SK-N-SH (cell line): ENCODE results near the gene NOX5.

ENCODE experiments used
- EP300 ChIP-seq, 2 experiments: IDR thresholded peaks; 2 replicates each; pipeline versions ENCODE4 v1.4.0 to v1.6.1; 2012; ENCODE audit warnings: borderline replicate concordance in 1 of 2, low read depth in 1 of 2, low read length in 1 of 2
- EZH2phosphoT487 ChIP-seq: fragments of 200-600 bp; sonication (generic); IDR thresholded peaks from 2 replicates; pipeline ENCODE4 v1.6.1; 2017; ENCODE audit warnings: low read depth, mixed run types, mild to moderate bottlenecking, antibody characterized with exemption, moderate library complexity, borderline replicate concordance
- FOSL2 ChIP-seq: IDR thresholded peaks from 2 replicates; pipeline ENCODE4 v1.4.0; 2012; ENCODE audit warnings: low read depth, mild to moderate bottlenecking, moderate library complexity, borderline replicate concordance
- FOXM1 ChIP-seq: IDR thresholded peaks from 2 replicates; pipeline ENCODE4 v1.4.0; 2012; ENCODE audit warnings: low read depth, mild to moderate bottlenecking
- GABPA ChIP-seq: IDR thresholded peaks from 2 replicates; pipeline ENCODE4 v1.4.0; 2012; ENCODE audit warnings: low read depth, mild to moderate bottlenecking
- POLR2AphosphoS5 ChIP-seq: IDR thresholded peaks from 2 replicates; pipeline ENCODE4 v1.6.1; 2012; ENCODE audit warnings: low read depth, low read length
- YY1 ChIP-seq: IDR thresholded peaks from 2 replicates; pipeline ENCODE4 v1.4.0; 2012; ENCODE audit warnings: low read depth, mild to moderate bottlenecking
- TF ChIP-seq, protein P1 (sequence below): fragments of 200-600 bp; sonication (generic); IDR thresholded peaks from 2 replicates; pipeline ENCODE4 v1.6.1; 2017; ENCODE audit warnings: antibody characterized with exemption, mild to moderate bottlenecking, moderate library complexity
- TF ChIP-seq, protein P2 (sequence below): fragments of 150-350 bp; IDR thresholded peaks from 2 replicates; pipeline ENCODE4 v1.6.1; 2016; ENCODE audit warnings: mild to moderate bottlenecking, low read depth, low read length
- TF ChIP-seq, protein P3 (sequence below): IDR thresholded peaks from 2 replicates; pipeline ENCODE4; 2012
- TF ChIP-seq, protein P4 (sequence below): IDR thresholded peaks from 2 replicates; pipeline ENCODE4 v1.6.1; 2012; ENCODE audit warnings: mild to moderate bottlenecking, low read depth, low read length, moderate library complexity
- TF ChIP-seq, protein P5 (sequence below): IDR thresholded peaks from 2 replicates; pipeline ENCODE4 v1.4.0; 2012; ENCODE audit warnings: low read depth
- TF ChIP-seq, protein P6 (sequence below): IDR thresholded peaks from 2 replicates; pipeline ENCODE4 v1.4.0; 2012; ENCODE audit warnings: low read depth, borderline replicate concordance

DNA sequence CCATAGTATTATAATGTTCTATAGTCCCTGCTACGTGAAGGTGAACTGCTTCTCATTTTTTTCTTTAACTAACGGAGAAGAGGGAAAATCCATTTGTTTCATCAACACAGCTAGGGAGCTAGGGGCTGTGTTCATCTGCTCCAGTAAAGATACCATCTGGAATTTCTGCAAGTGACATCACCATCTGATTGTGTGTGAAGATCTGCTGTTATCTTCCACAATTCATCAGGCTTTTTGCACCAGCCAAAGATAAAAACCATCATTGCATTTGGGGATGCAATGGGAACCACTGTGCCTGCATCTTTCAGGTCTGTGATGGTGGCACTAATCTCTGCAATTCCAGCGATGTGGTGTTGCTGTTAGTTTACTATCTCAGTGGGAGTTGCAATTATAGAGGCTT, 35.5 kb upstream of the NOX5 start:
- TF ChIP-seq, protein P1, sequence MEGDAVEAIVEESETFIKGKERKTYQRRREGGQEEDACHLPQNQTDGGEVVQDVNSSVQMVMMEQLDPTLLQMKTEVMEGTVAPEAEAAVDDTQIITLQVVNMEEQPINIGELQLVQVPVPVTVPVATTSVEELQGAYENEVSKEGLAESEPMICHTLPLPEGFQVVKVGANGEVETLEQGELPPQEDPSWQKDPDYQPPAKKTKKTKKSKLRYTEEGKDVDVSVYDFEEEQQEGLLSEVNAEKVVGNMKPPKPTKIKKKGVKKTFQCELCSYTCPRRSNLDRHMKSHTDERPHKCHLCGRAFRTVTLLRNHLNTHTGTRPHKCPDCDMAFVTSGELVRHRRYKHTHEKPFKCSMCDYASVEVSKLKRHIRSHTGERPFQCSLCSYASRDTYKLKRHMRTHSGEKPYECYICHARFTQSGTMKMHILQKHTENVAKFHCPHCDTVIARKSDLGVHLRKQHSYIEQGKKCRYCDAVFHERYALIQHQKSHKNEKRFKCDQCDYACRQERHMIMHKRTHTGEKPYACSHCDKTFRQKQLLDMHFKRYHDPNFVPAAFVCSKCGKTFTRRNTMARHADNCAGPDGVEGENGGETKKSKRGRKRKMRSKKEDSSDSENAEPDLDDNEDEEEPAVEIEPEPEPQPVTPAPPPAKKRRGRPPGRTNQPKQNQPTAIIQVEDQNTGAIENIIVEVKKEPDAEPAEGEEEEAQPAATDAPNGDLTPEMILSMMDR: no peak
- TF ChIP-seq YY1 (no peak), EZH2phosphoT487 (no peak), POLR2AphosphoS5 (no peak), FOSL2 (no peak), EP300 (IDR thresholded peaks at IDR 0.05; ENCODE audit: borderline replicate concordance in 1 of 2, low read depth in 1 of 2, low read length in 1 of 2) (no peak), FOXM1 (no peak), GABPA (no peak)
- TF ChIP-seq, protein P2, sequence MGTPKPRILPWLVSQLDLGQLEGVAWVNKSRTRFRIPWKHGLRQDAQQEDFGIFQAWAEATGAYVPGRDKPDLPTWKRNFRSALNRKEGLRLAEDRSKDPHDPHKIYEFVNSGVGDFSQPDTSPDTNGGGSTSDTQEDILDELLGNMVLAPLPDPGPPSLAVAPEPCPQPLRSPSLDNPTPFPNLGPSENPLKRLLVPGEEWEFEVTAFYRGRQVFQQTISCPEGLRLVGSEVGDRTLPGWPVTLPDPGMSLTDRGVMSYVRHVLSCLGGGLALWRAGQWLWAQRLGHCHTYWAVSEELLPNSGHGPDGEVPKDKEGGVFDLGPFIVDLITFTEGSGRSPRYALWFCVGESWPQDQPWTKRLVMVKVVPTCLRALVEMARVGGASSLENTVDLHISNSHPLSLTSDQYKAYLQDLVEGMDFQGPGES: no peak
- TF ChIP-seq, protein P3, sequence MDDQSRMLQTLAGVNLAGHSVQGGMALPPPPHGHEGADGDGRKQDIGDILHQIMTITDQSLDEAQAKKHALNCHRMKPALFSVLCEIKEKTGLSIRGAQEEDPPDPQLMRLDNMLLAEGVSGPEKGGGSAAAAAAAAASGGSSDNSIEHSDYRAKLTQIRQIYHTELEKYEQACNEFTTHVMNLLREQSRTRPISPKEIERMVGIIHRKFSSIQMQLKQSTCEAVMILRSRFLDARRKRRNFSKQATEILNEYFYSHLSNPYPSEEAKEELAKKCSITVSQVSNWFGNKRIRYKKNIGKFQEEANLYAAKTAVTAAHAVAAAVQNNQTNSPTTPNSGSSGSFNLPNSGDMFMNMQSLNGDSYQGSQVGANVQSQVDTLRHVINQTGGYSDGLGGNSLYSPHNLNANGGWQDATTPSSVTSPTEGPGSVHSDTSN: no peak
- TF ChIP-seq, protein P4, sequence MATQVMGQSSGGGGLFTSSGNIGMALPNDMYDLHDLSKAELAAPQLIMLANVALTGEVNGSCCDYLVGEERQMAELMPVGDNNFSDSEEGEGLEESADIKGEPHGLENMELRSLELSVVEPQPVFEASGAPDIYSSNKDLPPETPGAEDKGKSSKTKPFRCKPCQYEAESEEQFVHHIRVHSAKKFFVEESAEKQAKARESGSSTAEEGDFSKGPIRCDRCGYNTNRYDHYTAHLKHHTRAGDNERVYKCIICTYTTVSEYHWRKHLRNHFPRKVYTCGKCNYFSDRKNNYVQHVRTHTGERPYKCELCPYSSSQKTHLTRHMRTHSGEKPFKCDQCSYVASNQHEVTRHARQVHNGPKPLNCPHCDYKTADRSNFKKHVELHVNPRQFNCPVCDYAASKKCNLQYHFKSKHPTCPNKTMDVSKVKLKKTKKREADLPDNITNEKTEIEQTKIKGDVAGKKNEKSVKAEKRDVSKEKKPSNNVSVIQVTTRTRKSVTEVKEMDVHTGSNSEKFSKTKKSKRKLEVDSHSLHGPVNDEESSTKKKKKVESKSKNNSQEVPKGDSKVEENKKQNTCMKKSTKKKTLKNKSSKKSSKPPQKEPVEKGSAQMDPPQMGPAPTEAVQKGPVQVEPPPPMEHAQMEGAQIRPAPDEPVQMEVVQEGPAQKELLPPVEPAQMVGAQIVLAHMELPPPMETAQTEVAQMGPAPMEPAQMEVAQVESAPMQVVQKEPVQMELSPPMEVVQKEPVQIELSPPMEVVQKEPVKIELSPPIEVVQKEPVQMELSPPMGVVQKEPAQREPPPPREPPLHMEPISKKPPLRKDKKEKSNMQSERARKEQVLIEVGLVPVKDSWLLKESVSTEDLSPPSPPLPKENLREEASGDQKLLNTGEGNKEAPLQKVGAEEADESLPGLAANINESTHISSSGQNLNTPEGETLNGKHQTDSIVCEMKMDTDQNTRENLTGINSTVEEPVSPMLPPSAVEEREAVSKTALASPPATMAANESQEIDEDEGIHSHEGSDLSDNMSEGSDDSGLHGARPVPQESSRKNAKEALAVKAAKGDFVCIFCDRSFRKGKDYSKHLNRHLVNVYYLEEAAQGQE: no peak
- TF ChIP-seq, protein P5, sequence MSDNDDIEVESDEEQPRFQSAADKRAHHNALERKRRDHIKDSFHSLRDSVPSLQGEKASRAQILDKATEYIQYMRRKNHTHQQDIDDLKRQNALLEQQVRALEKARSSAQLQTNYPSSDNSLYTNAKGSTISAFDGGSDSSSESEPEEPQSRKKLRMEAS: no peak
- TF ChIP-seq, protein P6, sequence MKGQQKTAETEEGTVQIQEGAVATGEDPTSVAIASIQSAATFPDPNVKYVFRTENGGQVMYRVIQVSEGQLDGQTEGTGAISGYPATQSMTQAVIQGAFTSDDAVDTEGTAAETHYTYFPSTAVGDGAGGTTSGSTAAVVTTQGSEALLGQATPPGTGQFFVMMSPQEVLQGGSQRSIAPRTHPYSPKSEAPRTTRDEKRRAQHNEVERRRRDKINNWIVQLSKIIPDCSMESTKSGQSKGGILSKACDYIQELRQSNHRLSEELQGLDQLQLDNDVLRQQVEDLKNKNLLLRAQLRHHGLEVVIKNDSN: no peak
